HepG2 (cell line): ENCODE measurements around the gene CXXC5. TPM values are rescaled to one million over a fixed set of nuclear protein-coding genes. Genes with fewer than 3 reads are reported as not detected.

Experiments
- BCL3 ChIP-seq: sonication (generic); formaldehyde crosslinking; IDR thresholded peaks from 2 replicates; pipeline ENCODE4 v1.5.1; 2020; ENCODE audit warnings: mild to moderate bottlenecking, missing genetic modification reagents, moderate library complexity
- BCL6 ChIP-seq: IDR thresholded peaks from 2 replicates; pipeline ENCODE4 v1.6.1; 2016; ENCODE audit warnings: missing genetic modification reagents, missing compliant biosample characterization
- CBX1 ChIP-seq: IDR thresholded peaks from one replicate; pipeline ENCODE4 v1.6.1; 2016; ENCODE audit warnings: antibody characterized with exemption, low read depth
- CENPT ChIP-seq: sonication (generic); formaldehyde crosslinking; IDR thresholded peaks from 2 replicates; pipeline ENCODE4 v1.8.0; 2022; ENCODE audit warnings: low read depth, mild to moderate bottlenecking, moderate library complexity, missing genetic modification reagents
- ETS1 ChIP-seq: sonication (generic); formaldehyde crosslinking; IDR thresholded peaks from 2 replicates; pipeline ENCODE4 v1.4.0; 2020; ENCODE audit warnings: missing genetic modification reagents
- HBP1 ChIP-seq: IDR thresholded peaks from 2 replicates; pipeline ENCODE4 v1.6.1; 2016; ENCODE audit warnings: low read depth, control low read depth
- JUND ChIP-seq: sonication (generic); formaldehyde crosslinking; IDR thresholded peaks from 2 replicates; pipeline ENCODE4 v1.8.0; 2022; ENCODE audit warnings: mild to moderate bottlenecking, missing genetic modification reagents
- KDM5B ChIP-seq: sonication (generic); formaldehyde crosslinking; IDR thresholded peaks from 2 replicates; pipeline ENCODE4 v1.4.0; 2020; ENCODE audit warnings: missing genetic modification reagents, mild to moderate bottlenecking, borderline replicate concordance
- PHF21A ChIP-seq: sonication (generic); formaldehyde crosslinking; IDR thresholded peaks from 2 replicates; pipeline ENCODE4 v1.5.0; 2020; ENCODE audit warnings: mild to moderate bottlenecking, missing genetic modification reagents
- RCOR2 ChIP-seq: IDR thresholded peaks from 2 replicates; pipeline ENCODE4 v1.6.1; 2016; ENCODE audit warnings: missing biosample characterization, missing genetic modification reagents
- SIN3A ChIP-seq: IDR thresholded peaks from 2 replicates; pipeline ENCODE4 v1.6.1; 2011; ENCODE audit warnings: low read depth, mild to moderate bottlenecking, control low read depth, low read length, borderline replicate concordance
- SP2 ChIP-seq: sonication (generic); formaldehyde crosslinking; IDR thresholded peaks from 2 replicates; pipeline ENCODE4 v1.5.1; 2020; ENCODE audit warnings: mild to moderate bottlenecking, missing genetic modification reagents
- SRF ChIP-seq: IDR thresholded peaks from 2 replicates; pipeline ENCODE4 v1.6.1; 2011; ENCODE audit warnings: mild to moderate bottlenecking, low read depth, low read length, moderate library complexity
- TMF1 ChIP-seq: sonication (generic); formaldehyde crosslinking; IDR thresholded peaks from 2 replicates; pipeline ENCODE4 v1.8.1; 2022; ENCODE audit warnings: low read depth, missing genetic modification reagents
- ZFX ChIP-seq: sonication (generic); formaldehyde crosslinking; IDR thresholded peaks from 2 replicates; pipeline ENCODE4 v1.4.0; 2020; ENCODE audit warnings: mild to moderate bottlenecking, low read depth, missing genetic modification reagents, moderate library complexity
- ZNF354B ChIP-seq: sonication (generic); formaldehyde crosslinking; IDR thresholded peaks from 2 replicates; pipeline ENCODE4 v1.8.0; 2022; ENCODE audit warnings: mild to moderate bottlenecking, missing genetic modification reagents
- ZNF484 ChIP-seq: sonication (generic); formaldehyde crosslinking; IDR thresholded peaks from 2 replicates; pipeline ENCODE4 v1.5.1; 2020; ENCODE audit warnings: mild to moderate bottlenecking, low read depth, missing genetic modification reagents, borderline replicate concordance
- ZNF563 ChIP-seq: sonication (generic); formaldehyde crosslinking; IDR thresholded peaks from 2 replicates; pipeline ENCODE4 v1.8.0; 2022; ENCODE audit warnings: mild to moderate bottlenecking, moderate library complexity, missing genetic modification reagents
- ZNF589 ChIP-seq: sonication (generic); formaldehyde crosslinking; conservative IDR thresholded peaks from 2 replicates; pipeline ENCODE4 v1.8.0; 2022; ENCODE audit warnings: mild to moderate bottlenecking, moderate library complexity, missing genetic modification reagents
- polyA plus RNA-seq, 8 experiments: library from polyadenylated mRNA; depleted of rRNA in 3 of 8; stranded (reverse) in 7 of 8; unstranded in 1 of 8; fragments of >200 nt; fragmentation: Illumina TruSeq in 4 of 8; extraction: Trizol in 4 of 8; gene quantifications; 2 replicates each; pipeline versions ENCODE4 v1.2.1 to v1.2.3, GENCODE V29; 2011 to 2016; ENCODE audit warnings: low read depth in 4 of 8, missing spikeins in 1 of 8, mixed read lengths in 1 of 8; ENCODE audit not compliant: insufficient read depth in 1 of 8
- total RNA-seq, 5 experiments: library from RNA; depleted of rRNA; stranded (reverse); fragments of >200 nt; fragmentation: Illumina TruSeq; extraction: Trizol; gene quantifications; 2 replicates each; pipeline ENCODE4 v1.2.3, GENCODE V29; 2016; ENCODE audit warnings: low read depth in 1 of 5
- TF ChIP-seq, protein P1 (sequence below): IDR thresholded peaks from 2 replicates; pipeline ENCODE4 v1.6.1; 2018; ENCODE audit warnings: missing genetic modification reagents, mild to moderate bottlenecking, missing compliant biosample characterization
- TF ChIP-seq, protein P2 (sequence below): sonication (generic); formaldehyde crosslinking; IDR thresholded peaks from 2 replicates; pipeline ENCODE4 v1.8.0; 2022; ENCODE audit warnings: missing genetic modification reagents, mild to moderate bottlenecking, moderate library complexity, borderline replicate concordance

Gene CXXC5
- total and polyA plus RNA-seq, 2 of the 13 experiments (the other 11 are each of a cell fraction or from before 2014, with no cell fraction given): 32.3 to 33.0 TPM

GRCh38 chr5:139635606-139636206 lies 12.4 kb upstream of the CXXC5 start (continued):
- TF ChIP-seq JUND (CRISPR knock-in tag) (no peak), BCL6 (CRISPR knock-in tag) (0 out of 2 replicates have a peak, but pooled peaks have one; percentile 16), CENPT (CRISPR knock-in tag) (no peak), ETS1 (CRISPR knock-in tag) (no peak), ZNF354B (0 out of 2 replicates have a peak, but pooled peaks have one; percentile 8), SRF (no peak), SP2 (no peak), HBP1 (CRISPR knock-in tag) (0 out of 2 replicates have a peak, but pooled peaks have one; percentile 14), RCOR2 (CRISPR knock-in tag) (peak; percentile 89), ZNF589 (CRISPR knock-in tag) (no peak), KDM5B (CRISPR knock-in tag) (no peak), BCL3 (CRISPR knock-in tag) (no peak), TMF1 (CRISPR knock-in tag) (no peak), SIN3A (no peak), ZNF484 (CRISPR knock-in tag) (no peak), PHF21A (CRISPR knock-in tag) (no peak), ZNF563 (CRISPR knock-in tag) (no peak), ZFX (CRISPR knock-in tag) (peak; percentile 56), CBX1 (peak; percentile 36)
- TF ChIP-seq, protein P1, sequence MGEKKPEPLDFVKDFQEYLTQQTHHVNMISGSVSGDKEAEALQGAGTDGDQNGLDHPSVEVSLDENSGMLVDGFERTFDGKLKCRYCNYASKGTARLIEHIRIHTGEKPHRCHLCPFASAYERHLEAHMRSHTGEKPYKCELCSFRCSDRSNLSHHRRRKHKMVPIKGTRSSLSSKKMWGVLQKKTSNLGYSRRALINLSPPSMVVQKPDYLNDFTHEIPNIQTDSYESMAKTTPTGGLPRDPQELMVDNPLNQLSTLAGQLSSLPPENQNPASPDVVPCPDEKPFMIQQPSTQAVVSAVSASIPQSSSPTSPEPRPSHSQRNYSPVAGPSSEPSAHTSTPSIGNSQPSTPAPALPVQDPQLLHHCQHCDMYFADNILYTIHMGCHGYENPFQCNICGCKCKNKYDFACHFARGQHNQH (CRISPR knock-in tag): no peak
- TF ChIP-seq, protein P2, sequence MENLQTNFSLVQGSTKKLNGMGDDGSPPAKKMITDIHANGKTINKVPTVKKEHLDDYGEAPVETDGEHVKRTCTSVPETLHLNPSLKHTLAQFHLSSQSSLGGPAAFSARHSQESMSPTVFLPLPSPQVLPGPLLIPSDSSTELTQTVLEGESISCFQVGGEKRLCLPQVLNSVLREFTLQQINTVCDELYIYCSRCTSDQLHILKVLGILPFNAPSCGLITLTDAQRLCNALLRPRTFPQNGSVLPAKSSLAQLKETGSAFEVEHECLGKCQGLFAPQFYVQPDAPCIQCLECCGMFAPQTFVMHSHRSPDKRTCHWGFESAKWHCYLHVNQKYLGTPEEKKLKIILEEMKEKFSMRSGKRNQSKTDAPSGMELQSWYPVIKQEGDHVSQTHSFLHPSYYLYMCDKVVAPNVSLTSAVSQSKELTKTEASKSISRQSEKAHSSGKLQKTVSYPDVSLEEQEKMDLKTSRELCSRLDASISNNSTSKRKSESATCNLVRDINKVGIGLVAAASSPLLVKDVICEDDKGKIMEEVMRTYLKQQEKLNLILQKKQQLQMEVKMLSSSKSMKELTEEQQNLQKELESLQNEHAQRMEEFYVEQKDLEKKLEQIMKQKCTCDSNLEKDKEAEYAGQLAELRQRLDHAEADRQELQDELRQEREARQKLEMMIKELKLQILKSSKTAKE (CRISPR knock-in tag): no peak
